T follicular helper cell (primary cell): ENCODE data around the gene PRKCE.

Source experiments
- DNase-seq: peaks from one replicate; pipeline ENCODE4 v3.0.0-alpha.2; 2020; ENCODE audit warnings: low read depth
- total RNA-seq, 2 experiments: gene quantifications; one replicate each; lab custom pipeline; 2026; lab: John Stamatoyannopoulos, UW

PRKCE gene
- total RNA-seq = 13.0 to 21.6 reads per million in 2 experiments

DNA sequence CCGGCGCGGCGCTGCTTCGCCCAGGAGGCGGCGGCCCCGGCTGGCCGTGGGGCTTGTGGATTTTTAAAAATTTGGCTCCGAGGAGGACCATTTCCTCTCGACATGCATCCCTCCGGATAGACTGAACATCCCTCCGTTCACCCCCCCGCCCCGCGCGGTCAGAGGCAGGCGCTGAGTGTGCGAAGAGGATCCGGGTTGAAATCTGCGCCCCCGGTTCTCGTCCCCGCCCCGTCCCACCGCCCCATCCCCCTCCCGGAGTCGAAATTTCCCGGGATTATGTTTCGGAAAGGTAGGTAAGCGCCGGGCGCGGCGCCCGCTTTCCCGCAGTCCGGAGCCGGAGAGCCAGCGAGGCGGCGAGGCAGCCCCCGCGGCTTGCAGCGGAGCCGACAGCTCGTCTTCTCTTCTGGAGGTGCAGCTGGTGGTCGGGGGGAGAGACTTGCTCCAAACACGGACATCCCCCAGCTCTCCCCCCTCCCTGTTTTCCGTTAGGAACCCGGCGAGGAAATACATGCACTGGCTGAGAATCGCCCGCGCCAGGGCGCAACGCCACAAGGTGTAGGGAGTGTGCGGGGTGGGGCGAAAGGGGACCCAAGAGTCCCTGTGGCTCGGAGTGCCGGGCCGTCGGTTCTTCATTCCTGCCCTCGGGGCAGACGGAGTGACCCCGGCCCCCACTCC lies at the start of gene PRKCE:
Gene PRKCE (plus strand): TSS at position 261 of the 675 bp plus-strand sequence.
- DNase-seq = peak; percentile 34

DNA sequence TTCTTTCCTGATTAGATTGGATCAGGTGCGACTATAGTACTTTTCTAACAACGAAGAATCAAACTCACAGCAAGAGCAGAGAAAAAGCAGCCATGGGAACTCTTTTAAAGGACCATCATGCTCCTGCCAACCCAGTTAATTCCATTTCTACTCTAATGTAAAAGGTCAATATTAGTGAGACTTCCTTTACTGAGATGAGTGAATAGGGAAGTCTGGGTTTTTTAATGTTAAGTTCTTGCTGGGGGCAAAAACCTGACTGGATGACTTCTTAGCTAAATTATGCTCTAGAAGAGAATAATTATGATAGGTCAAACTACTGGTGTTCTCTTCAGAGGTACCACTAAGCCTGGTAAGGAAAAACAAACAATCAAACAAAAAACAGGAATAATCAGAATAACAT lies 48.9 kb upstream of the PRKCE start:
- no peak for DNase-seq

- DNase-seq = no peak
Measured at GRCh38 chr2:45605116-45605515, 46.4 kb upstream of the PRKCE start.

GRCh38 chr2:45606796-45607195 lies 44.7 kb upstream of the PRKCE start:
- DNase-seq = no peak

DNA sequence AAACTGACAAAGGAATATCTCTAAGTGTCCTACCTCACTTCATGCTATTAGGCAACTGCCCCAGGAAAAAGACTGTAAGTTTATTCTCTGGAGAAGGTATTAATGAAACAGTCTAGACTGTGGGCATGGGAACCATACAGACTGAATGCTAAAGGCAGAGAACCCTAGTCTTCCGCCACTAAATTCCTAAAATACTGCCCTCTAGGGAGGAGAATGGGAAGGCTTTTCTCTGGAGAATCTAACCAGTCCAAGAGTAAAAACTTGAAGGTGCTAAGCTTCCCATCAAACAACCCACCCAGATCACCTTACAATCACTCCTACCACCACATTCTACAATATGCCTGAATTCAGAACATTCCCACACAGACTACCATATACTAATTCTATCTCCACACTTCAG lies 43.8 kb upstream of the PRKCE start:
- DNase-seq = no peak

GRCh38 chr2:45610281-45611019 lies 41.0 kb upstream of the PRKCE start:
- DNase-seq = peak; percentile 37

DNA sequence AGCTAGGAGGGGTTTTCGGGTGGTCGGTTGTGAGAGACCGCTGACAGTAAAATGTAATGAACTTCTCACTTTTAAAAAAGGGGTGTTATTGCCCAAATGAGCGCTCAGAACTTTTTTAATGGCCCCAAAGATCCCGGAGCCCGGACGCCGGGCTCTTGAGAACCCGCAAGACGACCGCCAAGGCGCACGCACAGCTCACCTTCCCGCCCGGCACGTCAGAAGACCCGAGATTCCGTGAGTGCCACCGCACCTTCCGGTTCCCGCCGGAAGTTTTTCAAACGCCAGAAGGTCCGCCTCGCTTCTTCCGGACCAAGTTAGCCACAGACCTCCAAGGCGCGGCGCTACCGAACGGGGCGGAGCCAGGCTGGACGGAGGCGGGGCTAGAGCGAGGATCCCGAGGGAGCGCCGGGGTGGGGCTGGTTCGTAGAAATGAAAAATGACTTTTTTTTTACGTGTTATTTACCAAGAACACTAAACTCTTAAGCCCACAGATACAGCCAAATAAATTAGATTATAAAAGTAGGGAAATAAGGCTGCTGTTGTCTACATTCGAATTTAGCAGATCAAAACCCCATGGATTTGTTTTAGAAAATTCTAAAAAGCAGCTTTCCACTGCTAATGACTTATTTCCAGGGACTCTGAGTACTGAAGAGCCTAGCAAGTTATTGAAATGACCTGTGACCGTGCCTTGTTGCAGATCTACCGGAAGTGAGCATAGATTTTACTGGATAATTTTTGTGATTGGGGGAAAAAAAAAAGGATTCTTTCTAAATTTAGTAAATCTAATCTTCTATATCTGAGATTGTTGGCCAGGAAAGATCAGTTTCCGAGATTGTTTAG lies 40.2 kb upstream of the PRKCE start, which contains the start of gene SRBD1:
Gene SRBD1 (minus strand): TSS at position 248 of the 840 bp plus-strand sequence. CDS start 5,826 bp downstream, outside the sequence.
- peak; percentile 61 for DNase-seq

DNA sequence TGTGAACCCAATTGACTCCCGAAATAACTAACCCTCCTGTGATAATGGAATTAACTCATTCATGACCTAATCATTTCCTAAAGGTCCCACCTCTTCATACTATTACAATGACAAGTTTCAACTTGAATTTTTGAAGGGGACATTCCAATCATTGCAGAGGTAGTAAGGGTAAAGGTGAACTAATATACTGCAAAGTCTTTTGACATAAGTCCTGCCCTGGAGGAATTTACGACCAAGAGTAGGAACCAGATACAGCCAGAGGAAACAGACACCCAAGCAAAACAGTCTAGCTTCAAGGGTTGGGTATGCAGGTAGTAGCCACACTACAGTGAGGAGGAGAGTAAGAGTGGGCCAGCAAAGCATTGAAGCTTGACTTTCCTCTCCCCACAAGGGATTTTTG lies 39.2 kb upstream of the PRKCE start:
- no peak for DNase-seq

DNA sequence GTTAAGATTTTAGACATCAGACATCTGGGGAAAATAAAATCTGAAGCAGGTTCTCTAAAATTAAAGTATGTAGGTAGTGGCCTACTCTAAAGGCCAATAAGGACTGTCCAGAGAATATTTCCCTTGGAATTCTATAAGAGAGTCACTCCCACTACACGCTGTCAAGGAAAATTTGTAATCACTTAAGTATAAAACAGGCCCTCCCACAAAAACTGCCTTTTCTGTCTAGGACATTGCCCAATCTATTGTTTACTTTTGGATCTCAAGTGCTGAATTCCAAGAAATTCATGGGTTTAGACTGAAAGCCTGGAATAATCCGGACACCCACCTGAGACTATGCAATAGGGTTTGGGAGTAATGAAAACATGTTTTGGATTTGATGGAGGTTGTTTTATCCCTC lies 38.7 kb upstream of the PRKCE start:
- no peak for DNase-seq

- no peak for DNase-seq
Measured at GRCh38 chr2:45614330-45614729, 37.1 kb upstream of the PRKCE start.

DNA sequence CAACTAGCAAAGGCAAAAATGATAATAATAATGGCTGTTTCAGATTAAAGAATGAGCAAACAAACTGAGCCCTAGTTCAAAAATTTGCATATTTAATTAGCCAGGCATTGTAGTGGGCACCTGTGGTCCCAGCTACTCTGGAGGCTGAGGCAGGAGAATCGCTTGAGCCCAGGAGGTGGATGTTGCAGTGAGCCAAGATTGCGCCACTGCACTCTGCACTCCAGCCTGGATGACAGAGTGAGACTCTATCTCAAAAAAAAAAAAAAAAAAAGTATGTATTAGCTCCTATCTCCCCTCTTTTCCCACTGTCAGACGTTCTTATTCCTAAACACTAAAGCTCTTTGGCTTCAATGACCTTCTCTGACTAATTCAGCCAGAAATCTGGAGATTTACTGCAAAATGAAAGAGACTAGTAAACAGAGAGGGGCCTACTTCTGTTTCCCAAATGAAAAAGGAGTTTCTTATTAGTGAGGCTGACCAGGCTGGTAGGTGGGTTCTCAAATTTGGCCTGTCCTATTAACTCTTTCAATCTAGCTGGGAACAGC lies 36.5 kb upstream of the PRKCE start:
- no peak for DNase-seq

GRCh38 chr2:45616658-45617411 lies 34.6 kb upstream of the PRKCE start:
- DNase-seq = no peak

- no peak for DNase-seq
Measured at GRCh38 chr2:45617496-45617895, 34.0 kb upstream of the PRKCE start.

GRCh38 chr2:45622336-45623075 lies 29.0 kb upstream of the PRKCE start:
- DNase-seq = no peak

DNA sequence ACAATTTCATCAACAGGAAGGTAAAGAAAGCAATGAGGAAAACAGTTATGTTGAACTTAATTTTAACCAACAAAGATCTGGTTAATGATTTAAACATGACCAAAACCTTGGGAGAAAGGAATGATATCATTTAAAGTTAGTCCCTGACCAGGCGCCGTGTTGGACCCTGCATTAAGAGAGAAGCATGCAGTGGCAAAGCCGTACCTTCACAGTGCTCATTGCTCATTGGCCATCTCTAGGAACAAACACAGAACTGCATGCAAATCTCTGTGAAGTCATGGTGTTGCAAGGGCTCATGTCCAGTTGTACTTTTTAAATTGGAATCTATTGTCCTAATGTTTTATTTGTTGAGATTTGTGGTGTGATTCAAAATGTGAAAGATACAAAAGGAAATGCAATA lies 28.4 kb upstream of the PRKCE start:
- no peak for DNase-seq

DNA sequence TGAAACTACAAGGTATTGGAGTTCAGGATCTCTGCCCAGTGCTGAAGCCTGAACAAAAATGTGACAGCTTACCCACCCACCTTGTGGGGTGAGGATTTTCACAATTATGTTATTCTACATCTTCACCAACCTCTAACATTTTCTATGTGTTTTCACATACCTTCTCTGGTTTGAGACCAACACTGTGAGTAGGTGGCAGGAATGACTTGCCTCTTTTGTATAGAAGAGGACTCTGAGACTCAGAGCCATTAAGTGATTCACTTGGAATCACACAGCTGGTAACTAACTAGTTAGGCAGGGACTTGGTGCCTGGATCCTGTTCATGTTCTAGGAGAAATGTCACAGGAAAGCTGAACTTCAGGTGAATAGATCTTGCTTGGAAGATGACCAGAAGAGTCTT lies 25.7 kb upstream of the PRKCE start:
- DNase-seq = no peak

DNA sequence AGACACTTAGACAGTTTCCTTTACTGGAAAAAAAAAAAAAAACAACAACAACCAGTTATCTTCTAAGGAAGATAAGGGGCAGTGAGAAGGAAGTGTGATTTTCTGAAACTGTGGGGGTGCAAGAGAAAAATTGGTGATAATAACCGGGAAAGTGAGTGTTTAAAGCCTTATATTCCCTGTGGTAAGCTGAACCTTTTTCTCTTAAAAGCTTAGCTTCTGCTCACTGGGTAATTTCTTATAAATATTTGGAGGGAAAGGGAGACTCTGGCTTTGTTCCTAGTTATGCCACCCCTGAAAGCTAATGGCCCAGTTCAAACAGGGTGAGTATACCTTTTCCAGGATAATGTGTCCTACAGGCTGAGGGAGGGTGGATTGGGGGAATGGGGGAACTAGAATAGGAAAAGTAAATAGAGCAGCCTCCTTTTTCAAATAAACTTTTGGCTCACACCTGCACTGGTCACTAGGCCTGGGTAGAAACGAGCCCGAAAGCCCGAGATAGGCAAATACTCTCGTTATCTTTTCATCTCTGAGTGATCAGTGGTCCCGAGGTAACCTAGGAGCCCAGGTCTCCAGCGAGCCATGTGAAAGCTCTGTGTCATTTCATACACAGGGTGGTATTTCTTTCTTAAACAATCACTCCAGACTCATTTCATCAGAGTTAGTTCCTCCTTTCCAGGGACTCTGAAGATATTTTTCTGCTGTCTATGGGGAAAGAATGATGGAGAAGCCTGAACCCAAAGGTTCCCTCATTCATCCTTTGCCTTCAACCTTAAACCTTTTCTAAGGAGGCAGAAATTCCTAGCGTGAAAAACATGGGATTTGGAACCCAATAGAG lies 24.9 kb upstream of the PRKCE start:
- no peak for DNase-seq

DNA sequence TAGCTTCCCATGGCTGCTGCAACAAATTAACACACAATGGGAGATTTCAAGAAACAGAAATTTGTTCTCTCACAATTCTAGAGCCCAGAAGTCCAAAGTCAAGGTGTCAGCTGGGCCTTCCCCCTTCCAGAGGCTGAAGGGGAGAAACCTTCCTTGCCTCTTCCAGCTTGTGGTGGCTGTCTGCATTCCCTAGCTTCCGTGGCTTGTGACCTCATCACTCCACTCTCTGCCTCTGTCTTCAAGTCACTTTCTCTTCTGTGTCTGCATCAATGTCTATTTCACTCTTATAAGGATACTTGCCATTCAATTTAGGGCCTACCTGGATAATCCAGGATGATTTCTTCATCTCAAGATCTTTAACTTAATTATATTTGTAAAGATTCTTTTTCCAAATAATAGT lies 23.6 kb upstream of the PRKCE start:
- DNase-seq = no peak

DNA sequence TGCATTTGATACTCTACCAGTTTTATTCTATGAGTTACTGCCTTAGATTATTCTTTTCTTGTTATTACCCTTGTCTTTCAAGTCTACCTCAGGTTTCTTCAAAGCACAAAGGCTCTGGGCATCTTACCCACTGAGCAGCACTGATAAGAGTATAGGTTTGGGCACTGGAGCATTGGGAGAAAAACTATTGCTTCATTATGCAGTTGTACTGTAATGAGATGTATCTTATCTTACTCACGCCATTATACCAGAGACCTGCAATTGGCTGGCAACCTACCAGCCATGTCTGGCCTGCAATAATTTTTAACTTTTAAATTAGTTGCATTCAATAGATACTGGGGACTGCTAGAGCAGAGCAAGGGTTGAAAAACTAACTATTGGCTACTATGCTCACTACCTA lies 21.5 kb upstream of the PRKCE start:
- no peak for DNase-seq

DNA sequence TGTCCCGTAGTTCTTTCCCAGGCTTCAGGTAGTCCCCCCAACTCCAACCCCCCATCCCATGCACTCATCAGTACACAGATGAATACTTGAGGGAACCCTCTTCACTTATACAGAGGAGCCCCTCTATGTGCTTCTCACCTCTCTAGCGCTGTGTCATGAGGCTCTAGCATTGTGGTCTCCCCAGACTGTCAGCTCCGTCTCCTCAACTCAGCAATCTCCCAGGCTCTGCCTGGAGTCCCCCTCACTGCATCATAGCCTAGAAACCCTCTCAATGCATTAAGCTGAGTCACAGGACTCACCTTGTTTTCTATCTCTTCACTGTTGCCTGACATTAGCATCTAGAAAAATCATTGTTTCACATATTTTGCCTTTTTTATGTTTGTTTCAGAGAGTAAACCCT lies 20.2 kb upstream of the PRKCE start:
- no peak for DNase-seq
